ENCODE measurements around the gene PRKD3.

PRKD3 gene

DNA sequence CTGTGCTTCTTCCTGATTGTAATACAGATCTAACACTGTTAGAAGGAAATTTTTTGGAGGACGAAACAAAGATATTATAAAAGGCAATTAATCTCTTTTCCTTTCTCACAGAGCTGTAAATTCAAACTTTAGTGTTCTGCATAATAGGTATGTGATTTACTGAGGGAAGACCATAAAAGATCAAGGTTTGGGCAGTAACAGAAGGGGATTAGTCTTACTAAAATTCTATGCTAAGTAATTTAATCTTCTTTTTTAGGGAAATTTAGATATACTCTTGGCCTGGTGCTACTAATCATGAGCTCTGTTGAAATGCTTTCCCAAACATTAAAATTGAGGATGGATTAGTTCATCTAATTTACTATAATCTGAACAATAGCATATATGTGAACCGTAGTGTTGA, 11.0 kb upstream of the PRKD3 start:
- Mint-ChIP-seq H3K27ac (no peak overlapping the region), H3K27me3 (no peaks in the 10 kb centered on the region), H3K9me3 (no peaks in the 10 kb centered on the region)

DNA sequence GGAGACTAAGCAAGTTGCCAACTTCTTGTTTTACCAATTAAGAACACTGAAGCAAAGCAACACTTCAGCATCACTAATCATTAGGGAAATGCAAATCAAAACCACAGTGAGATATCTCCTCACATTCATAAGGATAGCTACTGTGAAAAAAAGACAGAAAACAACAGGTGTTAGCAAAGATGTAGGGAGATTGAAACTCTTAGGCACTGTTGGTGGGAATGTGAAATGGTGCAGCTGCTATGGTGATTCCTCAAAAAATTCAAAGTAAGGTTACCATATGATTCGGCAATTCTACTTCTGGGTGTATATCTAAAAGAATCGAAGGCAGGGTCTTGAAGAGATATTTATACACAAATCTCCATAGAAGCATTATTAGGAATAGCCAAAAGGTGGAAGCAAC, 8.6 kb upstream of the PRKD3 start:
- Mint-ChIP-seq H3K4me1 (ENCODE audit: low read depth) (peaks cover 25% of the 10 kb centered on the region), H3K4me3 (no peak overlapping the region), H3K36me3 (ENCODE audit: low read depth) (no peaks in the 10 kb centered on the region), H3K27ac (no peak overlapping the region), H3K27me3 (no peaks in the 10 kb centered on the region), H3K9me3 (no peaks in the 10 kb centered on the region)
- intact Hi-C loops (cut with micrococcal nuclease) = loop anchor here (10.0 kb wide), 1 partner anchor 552 kb away; no protein-coding TSS in a partner anchor

More for the DNA sequence above, 11.0 kb upstream of the PRKD3 start:
- intact Hi-C loops (cut with micrococcal nuclease) = loop anchor here (10.0 kb wide), 1 partner anchor 549 kb away; no protein-coding TSS in a partner anchor
- H3K4me1 Mint-ChIP-seq (ENCODE audit: low read depth) = peaks cover 30% of the 10 kb centered on the region
- H3K4me3 Mint-ChIP-seq = no peak overlapping the region
- no peaks in the 10 kb centered on the region for H3K36me3 Mint-ChIP-seq (ENCODE audit: low read depth)

DNA sequence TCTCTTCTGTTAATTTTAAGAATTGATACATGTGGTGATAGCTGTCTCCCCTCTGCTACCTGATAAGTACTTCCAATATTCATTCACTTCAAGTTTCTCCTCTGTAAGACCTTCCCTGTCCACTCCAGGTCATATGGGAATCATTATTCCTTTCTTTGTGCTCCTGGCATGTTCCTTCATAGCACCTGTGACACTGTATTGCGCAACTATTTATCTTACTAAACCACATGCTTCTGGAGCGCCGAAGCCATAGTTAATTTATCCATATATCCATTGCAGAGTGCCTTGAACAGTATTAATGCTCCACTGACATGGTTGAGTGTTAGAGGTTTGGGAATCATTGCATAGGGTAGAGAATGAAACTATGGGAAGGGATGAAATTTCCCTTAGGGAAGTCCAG, 7.9 kb upstream of the PRKD3 start:
- Mint-ChIP-seq H3K27me3 (no peaks in the 10 kb centered on the region), H3K36me3 (ENCODE audit: low read depth) (no peaks in the 10 kb centered on the region), H3K9me3 (no peaks in the 10 kb centered on the region), H3K4me3 (no peak overlapping the region), H3K4me1 (ENCODE audit: low read depth) (peaks cover 18% of the 10 kb centered on the region), H3K27ac (peak overlapping the region; percentile 35)
- intact Hi-C loops (cut with micrococcal nuclease) = loop anchor here (10.0 kb wide), 1 partner anchor 552 kb away; no protein-coding TSS in a partner anchor

DNA sequence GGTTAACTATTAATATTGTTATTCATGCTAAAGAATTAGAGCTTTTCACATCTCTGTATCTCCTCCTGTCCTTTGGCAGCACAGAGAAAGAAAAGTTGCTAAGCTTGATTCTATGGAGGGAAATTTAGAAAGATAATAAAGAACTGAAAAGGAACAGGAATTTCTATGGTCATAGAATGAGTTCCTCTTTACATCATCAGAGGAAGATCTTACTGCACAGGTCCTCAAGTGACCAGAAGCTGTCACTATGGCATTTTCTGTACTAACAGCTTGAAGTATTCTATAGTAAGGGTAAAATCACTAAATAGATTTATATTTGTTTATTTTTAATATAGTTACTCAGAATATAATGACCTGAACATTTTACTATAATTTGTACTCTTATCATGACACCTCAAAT, 6.0 kb upstream of the PRKD3 start:
- no peaks in the 10 kb centered on the region for H3K36me3 Mint-ChIP-seq (ENCODE audit: low read depth)
- H3K4me3 Mint-ChIP-seq = no peak overlapping the region
- H3K4me1 Mint-ChIP-seq (ENCODE audit: low read depth) = peaks cover 25% of the 10 kb centered on the region
- intact Hi-C loops (cut with micrococcal nuclease) = loop anchor here (10.0 kb wide), 1 partner anchor 554 kb away; no protein-coding TSS in a partner anchor
- no peaks in the 10 kb centered on the region for H3K9me3 Mint-ChIP-seq
- no peaks in the 10 kb centered on the region for H3K27me3 Mint-ChIP-seq
- peak overlapping the region; percentile 20 for H3K27ac Mint-ChIP-seq

DNA sequence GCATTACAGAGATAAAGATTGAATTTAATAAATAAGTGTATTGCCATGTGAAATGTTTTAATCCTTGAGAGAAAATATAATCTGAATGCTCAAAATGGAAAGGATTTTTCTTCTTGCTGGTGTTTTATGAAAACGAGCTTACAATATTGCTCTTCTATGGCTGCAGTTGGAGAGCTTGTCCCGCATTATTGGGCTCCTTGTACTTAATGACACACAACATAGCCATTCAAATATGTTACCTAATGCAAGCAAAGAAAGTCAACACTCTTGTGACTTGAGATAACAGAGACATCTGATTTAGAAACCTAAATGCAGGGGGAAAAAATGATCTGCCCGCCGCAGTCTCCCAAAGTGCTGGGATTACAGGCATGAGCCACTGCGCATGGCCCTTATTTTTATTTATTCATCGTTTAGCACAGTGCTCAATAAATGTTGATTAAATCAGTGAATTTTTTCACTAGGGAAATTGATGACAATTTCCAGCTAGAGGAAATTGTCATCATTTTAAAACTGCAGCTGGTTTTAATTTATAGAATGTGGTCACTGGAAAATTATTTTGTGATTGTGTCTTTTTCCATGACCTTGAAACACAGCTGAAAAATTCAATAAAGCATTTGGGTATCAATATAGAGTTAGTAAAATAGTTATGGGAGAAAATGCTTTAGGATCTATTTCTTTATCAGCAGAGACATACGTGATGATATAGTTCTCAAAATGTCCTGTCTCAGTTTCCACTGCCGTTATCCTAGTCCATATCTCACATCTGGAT, 2.4 kb upstream of the PRKD3 start:
- H3K36me3 Mint-ChIP-seq (ENCODE audit: low read depth) = peaks cover 11% of the 10 kb centered on the region
- H3K9me3 Mint-ChIP-seq = no peaks in the 10 kb centered on the region
- H3K27ac Mint-ChIP-seq = no peak overlapping the region
- H3K4me1 Mint-ChIP-seq (ENCODE audit: low read depth) = peaks cover 25% of the 10 kb centered on the region
- intact Hi-C loops (cut with micrococcal nuclease) = no loop called here
- no peaks in the 10 kb centered on the region for H3K27me3 Mint-ChIP-seq
- H3K4me3 Mint-ChIP-seq = no peak overlapping the region

DNA sequence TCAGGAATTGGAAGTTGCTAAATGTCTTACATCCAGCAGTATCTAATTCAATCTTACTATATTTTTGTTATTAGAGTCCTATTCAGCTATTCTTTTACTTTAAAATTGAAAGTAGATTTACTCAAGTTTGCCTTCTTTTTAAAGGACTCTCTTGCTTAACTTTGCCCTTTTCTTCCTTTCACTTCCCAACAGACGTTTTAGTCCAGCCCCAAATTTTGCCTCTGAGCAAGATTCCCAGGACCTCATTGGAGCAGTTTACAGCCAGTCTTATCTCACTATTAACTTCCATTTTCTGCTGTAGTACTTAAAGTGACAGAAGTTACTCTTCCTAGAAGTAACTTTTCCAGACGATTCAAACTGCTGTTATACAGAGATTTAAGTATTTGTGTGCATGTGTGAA, 1.7 kb upstream of the PRKD3 start:
- Mint-ChIP-seq H3K9me3 (no peaks in the 10 kb centered on the region), H3K36me3 (ENCODE audit: low read depth) (peaks cover 11% of the 10 kb centered on the region), H3K4me1 (ENCODE audit: low read depth) (peaks cover 28% of the 10 kb centered on the region), H3K4me3 (peak overlapping the region; percentile 59), H3K27ac (peak overlapping the region; percentile 78), H3K27me3 (no peaks in the 10 kb centered on the region)
- intact Hi-C loops (cut with micrococcal nuclease) = no loop called here

DNA sequence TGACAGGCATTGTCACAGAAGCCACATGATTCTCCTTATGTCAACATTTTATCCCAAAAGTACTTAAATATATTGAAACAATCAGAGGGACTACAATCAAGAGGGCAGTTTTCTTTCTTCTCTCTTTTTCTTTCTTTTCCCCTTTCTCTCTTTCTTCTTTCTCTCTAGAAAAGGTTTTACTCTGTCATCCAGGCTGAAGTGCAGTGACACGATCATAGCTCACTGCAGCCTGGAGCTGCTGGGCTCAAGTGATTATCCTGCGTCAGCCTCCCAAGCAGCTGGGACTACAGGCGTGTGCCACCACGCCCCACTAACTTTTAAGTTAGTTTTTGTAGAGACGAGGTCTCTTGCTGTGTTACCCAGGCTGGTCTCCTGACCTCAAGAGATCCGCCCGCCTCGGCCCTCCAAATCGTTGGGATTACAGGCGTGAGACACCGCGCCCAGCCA, 1.0 kb upstream of the PRKD3 start:
- intact Hi-C loops (cut with micrococcal nuclease) = loop anchor here (1.0 kb wide), 1 partner anchor 20 kb away; no protein-coding TSS in a partner anchor
- peaks cover 11% of the 10 kb centered on the region for H3K36me3 Mint-ChIP-seq (ENCODE audit: low read depth)
- no peaks in the 10 kb centered on the region for H3K27me3 Mint-ChIP-seq
- H3K4me3 Mint-ChIP-seq = peak overlapping the region; percentile 78
- no peaks in the 10 kb centered on the region for H3K9me3 Mint-ChIP-seq
- H3K27ac Mint-ChIP-seq = peak overlapping the region; percentile 78
- H3K4me1 Mint-ChIP-seq (ENCODE audit: low read depth) = peaks cover 27% of the 10 kb centered on the region

DNA sequence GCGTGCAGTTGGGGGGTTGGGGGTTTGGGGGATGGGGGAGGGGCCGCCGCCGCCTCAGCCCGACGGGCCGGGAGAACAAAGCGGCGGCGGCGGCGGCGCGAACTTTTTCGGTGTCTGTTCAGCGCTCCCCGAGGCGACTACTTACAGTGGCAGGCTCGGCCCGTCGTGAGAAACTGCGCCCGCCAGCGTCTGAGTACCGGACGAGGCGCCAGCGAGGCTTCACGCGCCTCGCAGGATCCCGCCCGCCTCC, 172 bp downstream of the PRKD3 start:
- peaks cover 11% of the 10 kb centered on the region for H3K36me3 Mint-ChIP-seq (ENCODE audit: low read depth)
- peak overlapping the region; percentile 91 for H3K4me3 Mint-ChIP-seq
- intact Hi-C loops (cut with micrococcal nuclease) = loop anchor here (5.0 kb wide), 1 partner anchor 68 kb away; no protein-coding TSS in a partner anchor
- no peaks in the 10 kb centered on the region for H3K9me3 Mint-ChIP-seq
- H3K27me3 Mint-ChIP-seq = no peaks in the 10 kb centered on the region
- H3K27ac Mint-ChIP-seq = peak overlapping the region; percentile 78
- peaks cover 36% of the 10 kb centered on the region for H3K4me1 Mint-ChIP-seq (ENCODE audit: low read depth)

DNA sequence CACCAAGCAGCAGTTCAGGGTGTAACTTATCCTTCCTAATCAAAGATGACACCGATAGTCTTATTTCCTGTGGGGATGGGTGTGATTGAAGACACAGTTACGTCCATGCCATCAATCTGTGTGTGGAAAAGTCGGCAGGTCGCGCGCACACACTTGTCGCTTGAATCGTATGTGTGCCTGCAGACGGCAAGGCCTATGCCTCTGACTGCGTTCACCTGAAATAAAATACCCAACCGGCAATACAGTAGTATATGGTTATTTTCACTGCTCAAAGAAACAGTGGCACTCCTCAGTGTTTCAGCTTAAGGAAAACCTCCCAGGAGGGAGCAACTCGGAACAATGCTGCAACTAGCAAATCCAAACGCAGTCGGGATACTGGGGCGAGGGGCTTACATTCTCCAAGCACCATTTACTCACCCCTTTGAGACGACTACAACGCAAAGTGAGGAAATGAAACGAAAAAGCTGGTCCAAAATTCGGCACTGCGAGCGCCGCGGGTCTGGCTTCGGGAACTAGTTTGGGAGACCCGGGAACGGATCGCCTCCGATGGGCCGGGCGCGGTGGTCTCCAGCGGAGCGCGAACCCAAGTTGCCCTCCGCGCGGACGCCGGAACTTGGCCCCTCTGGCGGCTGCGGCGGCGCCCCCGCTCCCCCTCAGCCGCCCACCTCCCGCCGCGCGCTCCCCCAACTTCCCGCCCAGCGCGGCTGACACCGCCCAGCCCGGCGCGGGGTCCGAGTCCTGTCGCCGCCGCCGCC, 675 bp downstream of the PRKD3 start:
- Mint-ChIP-seq H3K36me3 (ENCODE audit: low read depth) (peaks cover 11% of the 10 kb centered on the region), H3K4me1 (ENCODE audit: low read depth) (peaks cover 38% of the 10 kb centered on the region), H3K27ac (peak overlapping the region; percentile 78), H3K9me3 (no peaks in the 10 kb centered on the region), H3K4me3 (peak overlapping the region; percentile 91), H3K27me3 (no peaks in the 10 kb centered on the region)
- intact Hi-C loops (cut with micrococcal nuclease) = loop anchor here (5.0 kb wide), 1 partner anchor 68 kb away; no protein-coding TSS in a partner anchor

DNA sequence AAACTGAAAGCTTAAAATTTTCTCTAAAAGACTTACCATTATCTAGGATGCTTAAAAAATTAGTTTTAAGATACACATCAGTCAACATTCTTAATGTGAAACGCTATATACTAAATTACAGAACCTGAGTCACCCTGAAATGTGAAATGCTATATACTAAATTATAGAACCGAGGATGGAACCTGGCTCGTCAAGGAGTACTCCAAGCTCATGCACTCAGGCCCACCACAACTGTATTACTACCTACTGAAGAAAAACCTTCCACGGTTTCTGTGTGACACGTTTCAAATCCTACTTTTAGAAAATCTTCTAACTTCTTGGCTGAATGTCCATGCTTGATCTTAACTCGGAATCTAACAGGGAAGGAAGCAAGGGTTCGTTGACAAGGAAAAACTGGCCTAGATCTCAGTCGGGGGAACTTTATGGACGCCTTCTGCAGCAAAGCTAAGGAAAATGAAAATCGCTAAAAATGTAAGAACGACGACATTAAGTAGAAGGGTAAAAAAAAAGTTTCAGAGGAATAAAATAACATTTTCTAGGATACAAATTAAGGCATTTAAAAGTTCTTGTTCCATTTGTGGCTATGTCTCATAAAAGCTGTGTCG, 1.4 kb downstream of the PRKD3 start:
- intact Hi-C loops (cut with micrococcal nuclease) = loop anchor here (5.0 kb wide), 1 partner anchor 69 kb away; no protein-coding TSS in a partner anchor
- no peaks in the 10 kb centered on the region for H3K27me3 Mint-ChIP-seq
- H3K36me3 Mint-ChIP-seq (ENCODE audit: low read depth) = peaks cover 11% of the 10 kb centered on the region
- H3K4me1 Mint-ChIP-seq (ENCODE audit: low read depth) = peaks cover 44% of the 10 kb centered on the region
- H3K9me3 Mint-ChIP-seq = no peaks in the 10 kb centered on the region
- peak overlapping the region; percentile 78 for H3K27ac Mint-ChIP-seq
- H3K4me3 Mint-ChIP-seq = peak overlapping the region; percentile 91

DNA sequence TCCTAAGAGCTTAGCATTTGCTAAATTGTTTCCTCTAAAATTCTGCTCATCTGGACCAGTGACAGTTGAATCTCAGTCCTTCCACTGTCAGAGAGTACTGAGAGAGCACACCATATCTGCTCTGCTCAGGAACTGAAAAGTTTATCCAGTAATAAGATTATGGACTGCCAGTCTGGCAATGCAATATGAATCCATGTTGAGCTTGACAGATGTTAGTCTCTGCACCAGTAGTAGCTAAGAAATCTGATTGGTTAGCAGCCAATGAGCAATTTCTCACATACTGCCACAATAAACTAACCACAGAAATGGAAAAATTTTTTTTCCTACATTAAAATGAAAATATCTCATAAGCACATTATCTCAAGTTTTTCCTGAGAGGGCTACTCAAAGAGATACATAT, 2.3 kb downstream of the PRKD3 start:
- Mint-ChIP-seq H3K4me1 (ENCODE audit: low read depth) (peaks cover 53% of the 10 kb centered on the region), H3K36me3 (ENCODE audit: low read depth) (peaks cover 18% of the 10 kb centered on the region), H3K4me3 (peak overlapping the region; percentile 20), H3K27me3 (no peaks in the 10 kb centered on the region), H3K9me3 (no peaks in the 10 kb centered on the region), H3K27ac (no peak overlapping the region)
- intact Hi-C loops (cut with micrococcal nuclease) = loop anchor here (5.0 kb wide), 1 partner anchor 70 kb away; no protein-coding TSS in a partner anchor

DNA sequence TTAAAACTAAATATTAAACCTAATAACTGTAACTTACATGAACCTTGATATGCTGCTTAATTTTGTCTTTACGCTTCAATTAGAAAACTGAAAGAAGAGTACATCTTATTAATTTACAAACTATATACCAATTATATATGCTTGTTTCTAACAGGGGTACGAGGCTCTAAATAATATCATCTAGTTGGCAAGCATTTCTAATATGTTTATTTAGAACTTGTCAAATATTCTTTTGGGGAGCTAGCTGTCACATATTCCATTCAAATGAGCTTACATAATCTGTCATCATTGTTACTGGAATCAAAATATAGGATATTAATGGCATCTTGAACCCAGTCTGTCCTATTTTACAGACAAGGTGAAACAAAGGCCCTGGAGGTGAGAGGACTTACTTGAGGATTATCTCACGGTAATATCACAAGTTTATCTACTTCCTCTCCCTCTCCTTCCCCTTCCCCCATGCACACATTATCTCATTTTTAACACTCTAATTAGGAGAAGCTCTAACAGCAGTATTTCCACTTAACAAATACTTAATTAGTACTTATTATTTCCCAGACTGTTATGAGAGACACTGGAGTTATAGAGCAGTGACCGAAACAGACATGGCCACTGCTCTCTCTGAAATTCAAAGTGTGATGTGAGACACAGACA, 3.5 kb downstream of the PRKD3 start:
- Mint-ChIP-seq H3K27me3 (no peaks in the 10 kb centered on the region), H3K4me3 (peak overlapping the region; percentile 37), H3K9me3 (no peaks in the 10 kb centered on the region), H3K36me3 (ENCODE audit: low read depth) (peaks cover 24% of the 10 kb centered on the region), H3K4me1 (ENCODE audit: low read depth) (peaks cover 52% of the 10 kb centered on the region), H3K27ac (no peak overlapping the region)
- intact Hi-C loops (cut with micrococcal nuclease) = loop anchor here (5.0 kb wide), 1 partner anchor 71 kb away; no protein-coding TSS in a partner anchor

DNA sequence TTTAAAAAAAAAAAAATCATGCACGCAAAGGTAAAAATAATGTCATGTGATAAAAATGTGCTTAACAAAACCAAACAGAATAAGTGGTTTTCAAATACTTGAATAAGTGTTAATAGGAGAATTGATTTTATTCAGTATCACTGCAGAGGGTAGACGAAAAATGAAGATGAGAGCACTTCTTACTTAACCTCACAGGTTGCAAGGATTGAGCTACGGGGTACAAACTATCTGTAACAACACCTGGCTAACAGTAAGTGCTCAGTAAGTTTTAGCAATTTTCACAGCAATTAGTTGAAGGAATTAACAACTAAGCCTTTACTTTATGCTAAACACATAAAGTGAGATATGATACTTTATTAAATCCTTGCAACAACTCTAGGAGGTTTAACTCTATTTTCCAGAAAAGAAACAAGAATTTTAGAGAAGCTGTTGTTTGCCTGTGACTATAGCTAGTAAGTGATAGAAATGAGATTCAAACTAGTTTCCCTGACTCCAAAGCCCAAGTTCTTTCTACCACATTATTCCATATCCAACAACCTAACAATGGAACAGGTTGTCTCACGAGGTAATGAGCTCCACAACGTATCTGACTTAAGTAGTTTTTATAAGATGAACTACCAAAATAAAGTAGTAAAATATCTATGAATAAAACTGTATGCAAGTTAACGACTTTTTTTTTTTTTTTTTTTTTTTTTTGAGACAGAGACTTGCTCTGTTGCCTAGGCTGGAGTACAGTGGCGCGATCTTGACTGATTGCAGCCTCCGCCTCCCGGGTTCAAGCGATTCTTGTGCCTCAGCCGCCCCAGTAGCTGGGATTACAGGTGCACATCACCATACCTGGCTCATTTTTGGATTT, 4.7 kb downstream of the PRKD3 start:
- intact Hi-C loops (cut with micrococcal nuclease) = loop anchor here (5.0 kb wide), 1 partner anchor 72 kb away; no protein-coding TSS in a partner anchor
- Mint-ChIP-seq H3K4me1 (ENCODE audit: low read depth) (peaks cover 56% of the 10 kb centered on the region), H3K36me3 (ENCODE audit: low read depth) (peaks cover 33% of the 10 kb centered on the region), H3K4me3 (no peak overlapping the region), H3K27me3 (no peaks in the 10 kb centered on the region), H3K9me3 (no peaks in the 10 kb centered on the region), H3K27ac (no peak overlapping the region)

Measured in dendritic cell treated with granulocyte-macrophage colony-stimulating factor and Interleukin-4, amounts not matched to agents 40 ng/mL and 50 ng/mL, for 4 days (primary cell).